ENCODE measurements around the gene MGMT.

Gene MGMT

GRCh38 chr10:129657297-129658017 is 190.4 kb downstream of the MGMT start:
- no peaks in the 10 kb centered on the region for H3K27me3 ChIP-seq (ENCODE audit: insufficient read depth, poor library complexity, severe bottlenecking)
- no peak overlapping the region for H3K4me3 ChIP-seq (replicated peaks; ENCODE audit: insufficient read depth, low read length)
- no peak for DNase-seq (ENCODE audit: low read depth in 1 of 2, low spot score in 1 of 2)
- H3K27ac ChIP-seq (replicated peaks) = no peak overlapping the region
- TF ChIP-seq POLR2AphosphoS5 (IDR thresholded peaks at IDR 0.05; ENCODE audit: low read depth) (no peak), GABPA (IDR thresholded peaks at IDR 0.05; ENCODE audit: low read depth) (no peak), SPI1 (IDR thresholded peaks at IDR 0.05; ENCODE audit: borderline replicate concordance, low read depth) (no peak)
- TF ChIP-seq, protein P1, sequence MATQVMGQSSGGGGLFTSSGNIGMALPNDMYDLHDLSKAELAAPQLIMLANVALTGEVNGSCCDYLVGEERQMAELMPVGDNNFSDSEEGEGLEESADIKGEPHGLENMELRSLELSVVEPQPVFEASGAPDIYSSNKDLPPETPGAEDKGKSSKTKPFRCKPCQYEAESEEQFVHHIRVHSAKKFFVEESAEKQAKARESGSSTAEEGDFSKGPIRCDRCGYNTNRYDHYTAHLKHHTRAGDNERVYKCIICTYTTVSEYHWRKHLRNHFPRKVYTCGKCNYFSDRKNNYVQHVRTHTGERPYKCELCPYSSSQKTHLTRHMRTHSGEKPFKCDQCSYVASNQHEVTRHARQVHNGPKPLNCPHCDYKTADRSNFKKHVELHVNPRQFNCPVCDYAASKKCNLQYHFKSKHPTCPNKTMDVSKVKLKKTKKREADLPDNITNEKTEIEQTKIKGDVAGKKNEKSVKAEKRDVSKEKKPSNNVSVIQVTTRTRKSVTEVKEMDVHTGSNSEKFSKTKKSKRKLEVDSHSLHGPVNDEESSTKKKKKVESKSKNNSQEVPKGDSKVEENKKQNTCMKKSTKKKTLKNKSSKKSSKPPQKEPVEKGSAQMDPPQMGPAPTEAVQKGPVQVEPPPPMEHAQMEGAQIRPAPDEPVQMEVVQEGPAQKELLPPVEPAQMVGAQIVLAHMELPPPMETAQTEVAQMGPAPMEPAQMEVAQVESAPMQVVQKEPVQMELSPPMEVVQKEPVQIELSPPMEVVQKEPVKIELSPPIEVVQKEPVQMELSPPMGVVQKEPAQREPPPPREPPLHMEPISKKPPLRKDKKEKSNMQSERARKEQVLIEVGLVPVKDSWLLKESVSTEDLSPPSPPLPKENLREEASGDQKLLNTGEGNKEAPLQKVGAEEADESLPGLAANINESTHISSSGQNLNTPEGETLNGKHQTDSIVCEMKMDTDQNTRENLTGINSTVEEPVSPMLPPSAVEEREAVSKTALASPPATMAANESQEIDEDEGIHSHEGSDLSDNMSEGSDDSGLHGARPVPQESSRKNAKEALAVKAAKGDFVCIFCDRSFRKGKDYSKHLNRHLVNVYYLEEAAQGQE (IDR thresholded peaks at IDR 0.05; ENCODE audit: insufficient replicate concordance, low read depth) = no peak
- TF ChIP-seq, protein P2, sequence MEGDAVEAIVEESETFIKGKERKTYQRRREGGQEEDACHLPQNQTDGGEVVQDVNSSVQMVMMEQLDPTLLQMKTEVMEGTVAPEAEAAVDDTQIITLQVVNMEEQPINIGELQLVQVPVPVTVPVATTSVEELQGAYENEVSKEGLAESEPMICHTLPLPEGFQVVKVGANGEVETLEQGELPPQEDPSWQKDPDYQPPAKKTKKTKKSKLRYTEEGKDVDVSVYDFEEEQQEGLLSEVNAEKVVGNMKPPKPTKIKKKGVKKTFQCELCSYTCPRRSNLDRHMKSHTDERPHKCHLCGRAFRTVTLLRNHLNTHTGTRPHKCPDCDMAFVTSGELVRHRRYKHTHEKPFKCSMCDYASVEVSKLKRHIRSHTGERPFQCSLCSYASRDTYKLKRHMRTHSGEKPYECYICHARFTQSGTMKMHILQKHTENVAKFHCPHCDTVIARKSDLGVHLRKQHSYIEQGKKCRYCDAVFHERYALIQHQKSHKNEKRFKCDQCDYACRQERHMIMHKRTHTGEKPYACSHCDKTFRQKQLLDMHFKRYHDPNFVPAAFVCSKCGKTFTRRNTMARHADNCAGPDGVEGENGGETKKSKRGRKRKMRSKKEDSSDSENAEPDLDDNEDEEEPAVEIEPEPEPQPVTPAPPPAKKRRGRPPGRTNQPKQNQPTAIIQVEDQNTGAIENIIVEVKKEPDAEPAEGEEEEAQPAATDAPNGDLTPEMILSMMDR (IDR thresholded peaks at IDR 0.05; ENCODE audit: insufficient read depth, low read length) = no peak

DNA sequence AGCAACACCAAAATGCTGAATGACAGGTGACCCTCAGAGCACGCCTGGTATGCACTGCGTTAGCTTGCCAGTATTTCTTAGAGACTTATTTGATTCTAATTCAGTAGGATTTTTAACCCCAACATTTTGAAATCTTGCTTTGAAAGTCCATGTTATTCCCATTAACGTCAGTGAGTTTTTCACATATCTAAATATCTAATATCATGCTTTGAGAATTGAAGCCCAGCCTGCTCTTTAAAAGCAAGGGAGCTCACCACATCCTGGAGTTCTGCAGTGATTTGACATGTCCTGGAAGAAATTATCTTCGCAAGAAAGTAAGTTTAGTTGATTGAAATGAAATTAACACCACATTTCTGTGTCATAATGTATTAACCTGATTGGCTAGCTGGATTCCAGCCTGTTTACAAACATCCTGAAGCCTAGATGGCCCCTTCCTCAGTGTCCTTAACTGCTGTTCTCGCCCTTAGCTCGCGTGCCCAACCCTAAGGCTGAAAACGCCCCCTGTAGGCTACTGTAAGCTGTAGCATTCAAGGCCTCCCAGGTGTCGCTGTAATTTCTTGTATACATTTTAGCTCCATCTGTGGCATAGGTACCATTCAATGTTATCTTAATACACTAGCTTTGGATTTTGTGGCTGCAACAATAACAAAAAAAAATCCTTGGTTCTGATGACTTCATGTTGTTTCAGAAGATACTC is 191.5 kb downstream of the MGMT start:
- no peak for TF ChIP-seq GABPA (IDR thresholded peaks at IDR 0.05; ENCODE audit: low read depth)
- no peak for TF ChIP-seq POLR2AphosphoS5 (IDR thresholded peaks at IDR 0.05; ENCODE audit: low read depth)
- no peak for TF ChIP-seq SPI1 (IDR thresholded peaks at IDR 0.05; ENCODE audit: borderline replicate concordance, low read depth)
- TF ChIP-seq, protein P1 (IDR thresholded peaks at IDR 0.05; ENCODE audit: insufficient replicate concordance, low read depth) = no peak
- TF ChIP-seq, protein P2 (IDR thresholded peaks at IDR 0.05; ENCODE audit: insufficient read depth, low read length) = no peak
- Histone ChIP-seq H3K27me3 (ENCODE audit: insufficient read depth, poor library complexity, severe bottlenecking) (no peaks in the 10 kb centered on the region), H3K4me3 (replicated peaks; ENCODE audit: insufficient read depth, low read length) (no peak overlapping the region), H3K27ac (replicated peaks) (no peak overlapping the region)
- DNase-seq (ENCODE audit: low read depth in 1 of 2, low spot score in 1 of 2) = no peak

DNA sequence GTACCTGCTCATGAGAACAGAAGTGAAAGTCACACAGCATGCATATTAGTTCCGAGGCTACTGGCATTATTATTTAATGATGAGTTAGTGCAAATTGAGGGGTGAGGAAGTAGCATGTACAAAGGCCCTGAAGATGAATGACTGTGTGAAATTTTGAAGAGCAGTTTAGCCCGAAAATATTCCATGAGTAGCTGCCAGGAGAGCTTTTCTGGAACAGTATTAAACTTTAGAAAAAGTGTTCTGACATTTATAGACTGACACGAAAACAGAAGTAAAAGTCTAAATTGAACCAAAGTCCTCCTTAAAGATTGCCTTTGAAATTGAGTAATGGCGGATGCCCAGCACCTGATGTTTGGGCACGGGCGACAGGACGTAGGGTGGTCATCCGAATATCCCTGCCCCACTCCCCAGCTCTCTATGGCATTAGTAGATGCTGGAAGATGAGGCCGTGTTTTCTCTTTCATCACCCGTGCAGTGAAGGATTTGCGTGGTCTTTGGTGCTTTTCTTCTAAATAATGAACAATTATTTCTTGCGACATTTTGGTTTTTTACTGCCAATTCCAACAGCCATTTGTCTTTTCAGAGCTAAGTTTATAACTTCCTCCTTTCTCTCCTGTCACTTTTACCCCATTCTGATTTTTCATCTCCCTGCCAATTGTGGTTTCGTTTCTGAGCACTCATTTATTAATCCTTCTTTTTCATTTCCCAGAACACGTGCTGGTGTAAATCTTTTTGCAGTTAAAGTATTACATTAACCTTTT is 192.6 kb downstream of the MGMT start:
- no peak overlapping the region for H3K4me3 ChIP-seq (replicated peaks; ENCODE audit: insufficient read depth, low read length)
- TF ChIP-seq GABPA (IDR thresholded peaks at IDR 0.05; ENCODE audit: low read depth) (no peak), POLR2AphosphoS5 (IDR thresholded peaks at IDR 0.05; ENCODE audit: low read depth) (no peak), SPI1 (IDR thresholded peaks at IDR 0.05; ENCODE audit: borderline replicate concordance, low read depth) (no peak)
- TF ChIP-seq, protein P2 (IDR thresholded peaks at IDR 0.05; ENCODE audit: insufficient read depth, low read length) = no peak
- TF ChIP-seq, protein P1 (IDR thresholded peaks at IDR 0.05; ENCODE audit: insufficient replicate concordance, low read depth) = no peak
- H3K27me3 ChIP-seq (ENCODE audit: insufficient read depth, poor library complexity, severe bottlenecking) = no peaks in the 10 kb centered on the region
- no peak overlapping the region for H3K27ac ChIP-seq (replicated peaks)
- DNase-seq (ENCODE audit: low read depth in 1 of 2, low spot score in 1 of 2) = no peak
